ENCODE data around the gene ZNF366. TPM values are rescaled to one million over a fixed set of nuclear protein-coding genes. Genes with fewer than 3 reads are reported as not detected.

ZNF366 gene
- total RNA-seq, 1 donor from 2014 or later, result 8.0 TPM

GRCh38 chr5:72476275-72476674 is 30.9 kb downstream of the ZNF366 start:
- intact Hi-C loops (cut with DNase I), result no loop called here
- no peak for DNase-seq
- ATAC-seq (ENCODE audit: poor library complexity), result no peak

- intact Hi-C loops (cut with DNase I), result no loop called here
- ATAC-seq (ENCODE audit: poor library complexity) (no peak), DNase-seq (no peak)
Observed at GRCh38 chr5:72474516-72474915, 32.7 kb downstream of the ZNF366 start.

- DNase-seq (no peak), ATAC-seq (ENCODE audit: poor library complexity) (no peak)
- intact Hi-C loops (cut with DNase I), result no loop called here
Observed at GRCh38 chr5:72474046-72474500, 33.1 kb downstream of the ZNF366 start.

- intact Hi-C loops (cut with DNase I), result no loop called here
- DNase-seq (no peak), ATAC-seq (ENCODE audit: poor library complexity) (peak; percentile 68)
Observed at GRCh38 chr5:72472666-72473422, 34.4 kb downstream of the ZNF366 start.

GRCh38 chr5:72472031-72472430 is 35.2 kb downstream of the ZNF366 start:
- ATAC-seq (ENCODE audit: poor library complexity) (no peak), DNase-seq (no peak)
- intact Hi-C loops (cut with DNase I), result no loop called here

GRCh38 chr5:72470826-72471225 is 36.4 kb downstream of the ZNF366 start:
- intact Hi-C loops (cut with DNase I), result no loop called here
- no peak for ATAC-seq (ENCODE audit: poor library complexity)
- no peak for DNase-seq

- DNase-seq (no peak), ATAC-seq (ENCODE audit: poor library complexity) (peak; percentile 35)
- intact Hi-C loops (cut with DNase I), result loop anchor here (10.0 kb wide), 1 partner anchor 46 kb away; no protein-coding TSS in a partner anchor
Observed at GRCh38 chr5:72468606-72469005, 38.6 kb downstream of the ZNF366 start.

GRCh38 chr5:72468024-72468423 is 39.2 kb downstream of the ZNF366 start:
- ATAC-seq (ENCODE audit: poor library complexity), result no peak
- intact Hi-C loops (cut with DNase I), result loop anchor here (10.0 kb wide), 1 partner anchor 47 kb away; no protein-coding TSS in a partner anchor
- no peak for DNase-seq

GRCh38 chr5:72467461-72467860 is 39.7 kb downstream of the ZNF366 start:
- DNase-seq, result no peak
- ATAC-seq (ENCODE audit: poor library complexity), result no peak
- intact Hi-C loops (cut with DNase I), result loop anchor here (10.0 kb wide), 1 partner anchor 47 kb away; no protein-coding TSS in a partner anchor

GRCh38 chr5:72465601-72466563 is 41.3 kb downstream of the ZNF366 start:
- DNase-seq (no peak), ATAC-seq (ENCODE audit: poor library complexity) (no peak)
- intact Hi-C loops (cut with DNase I), result loop anchor here (10.0 kb wide), 1 partner anchor 49 kb away; no protein-coding TSS in a partner anchor

- intact Hi-C loops (cut with DNase I), result loop anchor here (10.0 kb wide), 1 partner anchor 50 kb away; no protein-coding TSS in a partner anchor
- DNase-seq (no peak), ATAC-seq (ENCODE audit: poor library complexity) (peak; percentile 40)
Observed at GRCh38 chr5:72465066-72465465, 42.1 kb downstream of the ZNF366 start.

GRCh38 chr5:72464071-72464470 is 43.1 kb downstream of the ZNF366 start:
- DNase-seq, result no peak
- peak; percentile 45 for ATAC-seq (ENCODE audit: poor library complexity)
- intact Hi-C loops (cut with DNase I), result loop anchor here (10.0 kb wide), 1 partner anchor 51 kb away; no protein-coding TSS in a partner anchor

- DNase-seq (no peak), ATAC-seq (ENCODE audit: poor library complexity) (no peak)
- intact Hi-C loops (cut with DNase I), result loop anchor here (10.0 kb wide), 1 partner anchor 51 kb away; no protein-coding TSS in a partner anchor
Observed at GRCh38 chr5:72463449-72464052, 43.7 kb downstream of the ZNF366 start.

- intact Hi-C loops (cut with DNase I), result loop anchor here (10.0 kb wide), 1 partner anchor 54 kb away; no protein-coding TSS in a partner anchor
- DNase-seq (no peak), ATAC-seq (ENCODE audit: poor library complexity) (no peak)
Observed at GRCh38 chr5:72460413-72460812, 46.8 kb downstream of the ZNF366 start.

GRCh38 chr5:72459913-72460312 is 47.3 kb downstream of the ZNF366 start:
- ATAC-seq (ENCODE audit: poor library complexity) (no peak), DNase-seq (peak; percentile 41)
- intact Hi-C loops (cut with DNase I), result loop anchor here (10.0 kb wide), 1 partner anchor 55 kb away; no protein-coding TSS in a partner anchor

GRCh38 chr5:72459089-72459661 is 48.0 kb downstream of the ZNF366 start:
- no peak for DNase-seq
- ATAC-seq (ENCODE audit: poor library complexity), result peak; percentile 16
- intact Hi-C loops (cut with DNase I), result no loop called here

- intact Hi-C loops (cut with DNase I), result no loop called here
- DNase-seq, result no peak
- ATAC-seq (ENCODE audit: poor library complexity), result no peak
Observed at GRCh38 chr5:72458407-72458806, 48.8 kb downstream of the ZNF366 start.

- intact Hi-C loops (cut with DNase I), result no loop called here
- ATAC-seq (ENCODE audit: poor library complexity) (no peak), DNase-seq (no peak)
Observed at GRCh38 chr5:72457491-72457890, 49.7 kb downstream of the ZNF366 start.

All from Right ventricle myocardium superior (tissue), 1 donor.